Endothelial cell (in vitro differentiated cells): ENCODE data around the gene CAMKMT. TPM values are rescaled to one million over a fixed set of nuclear protein-coding genes. Genes with fewer than 3 reads are reported as not detected.
A peak's percentile ranks its signal among the peaks of the same experiment; 100 is the strongest.

Experiments
- DNase-seq: peaks from one replicate; pipeline ENCODE4 v3.0.0; 2021; ENCODE audit warnings: low spot score
- H3K27ac Mint-ChIP-seq: one replicate; pipeline ENCODE4 v1.8.0; 2021; ENCODE audit warnings: mixed read lengths, inconsistent platforms; ENCODE audit not compliant: unreplicated experiment
- H3K27me3 Mint-ChIP-seq: one replicate; pipeline ENCODE4 v1.8.0; 2021; ENCODE audit warnings: mild to moderate bottlenecking, moderate library complexity, mixed read lengths, inconsistent platforms; ENCODE audit not compliant: unreplicated experiment
- H3K36me3 Mint-ChIP-seq: one replicate; pipeline ENCODE4 v1.8.0; 2021; ENCODE audit warnings: mild to moderate bottlenecking, low read depth, mixed read lengths, inconsistent platforms; ENCODE audit not compliant: unreplicated experiment
- H3K4me1 Mint-ChIP-seq: one replicate; pipeline ENCODE4 v1.8.0; 2021; ENCODE audit warnings: mild to moderate bottlenecking, mixed read lengths, inconsistent platforms; ENCODE audit not compliant: unreplicated experiment
- H3K4me3 Mint-ChIP-seq: one replicate; pipeline ENCODE4 v1.8.0; 2021; ENCODE audit warnings: mild to moderate bottlenecking, mixed read lengths, inconsistent platforms; ENCODE audit not compliant: unreplicated experiment
- H3K9me3 Mint-ChIP-seq: one replicate; pipeline ENCODE4 v1.8.0; 2021; ENCODE audit warnings: mixed read lengths, inconsistent platforms; ENCODE audit not compliant: unreplicated experiment
- total RNA-seq: library from RNA; stranded (reverse); fragmentation: NEBNext Ultra II Directional; extraction: Animal tissue kit (Norgen Biotek cat#: 25700); gene quantifications from one replicate; pipeline ENCODE4 v1.2.1, GENCODE V29; 2021; ENCODE audit not compliant: unreplicated experiment
- TF ChIP-seq, protein P1 (sequence below): fragments of 200-600 bp; sonication (generic); IDR thresholded peaks from one replicate; pipeline ENCODE4 v1.5.0; 2021; ENCODE audit warnings: antibody characterized with exemption; ENCODE audit not compliant: unreplicated experiment

The CAMKMT gene
- total RNA-seq, 1 donor from 2014 or later = 8.4 TPM

DNA sequence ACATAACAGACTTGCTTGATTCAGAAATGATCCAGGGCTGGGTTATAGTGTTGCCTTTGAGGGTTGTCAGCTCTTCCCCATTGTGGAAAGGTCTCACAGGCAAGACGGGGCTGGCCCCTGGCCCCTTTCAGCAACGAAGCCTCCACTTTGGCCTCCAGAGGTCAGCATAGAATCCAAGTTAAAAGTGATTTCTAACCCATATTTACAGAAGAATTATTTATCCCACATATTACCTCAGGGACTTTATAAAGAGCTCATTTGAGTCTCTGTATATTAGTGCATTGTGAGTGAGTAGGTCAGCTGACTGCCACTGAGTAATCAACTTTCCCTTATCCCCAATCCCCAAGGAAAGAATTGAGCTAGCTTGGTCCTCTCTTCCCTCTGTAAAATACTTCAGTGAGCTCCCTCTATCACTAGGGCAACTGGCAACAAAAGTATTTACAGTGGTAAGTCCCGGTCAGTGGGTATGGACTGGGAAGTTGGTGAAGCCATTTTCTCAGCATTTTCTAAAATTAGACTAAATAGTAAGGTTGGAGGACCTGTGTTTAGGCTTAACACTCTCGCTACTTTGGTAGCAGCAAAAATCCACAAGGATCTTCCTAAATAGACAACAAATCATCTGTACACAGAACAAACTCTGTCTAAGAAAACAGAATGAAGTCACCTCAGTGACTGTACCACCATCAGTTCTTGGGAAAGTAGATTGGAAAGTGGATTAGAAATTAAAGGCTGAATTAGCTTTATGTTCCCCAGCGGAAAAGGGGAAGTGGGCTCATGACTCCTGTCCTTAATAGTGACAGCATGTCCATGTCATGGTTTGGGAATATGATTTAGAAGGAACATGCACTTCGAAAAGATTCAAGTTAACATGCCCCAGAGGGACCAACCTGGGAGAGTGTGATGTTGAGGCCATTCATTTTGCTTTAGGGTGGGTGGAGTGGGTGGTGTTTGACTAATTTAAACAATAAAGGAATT, 408.8 kb downstream of the CAMKMT start:
- Mint-ChIP-seq H3K27me3 (peaks cover 4% of the 10 kb centered on the region), H3K4me1 (peaks cover 4% of the 10 kb centered on the region)

DNA sequence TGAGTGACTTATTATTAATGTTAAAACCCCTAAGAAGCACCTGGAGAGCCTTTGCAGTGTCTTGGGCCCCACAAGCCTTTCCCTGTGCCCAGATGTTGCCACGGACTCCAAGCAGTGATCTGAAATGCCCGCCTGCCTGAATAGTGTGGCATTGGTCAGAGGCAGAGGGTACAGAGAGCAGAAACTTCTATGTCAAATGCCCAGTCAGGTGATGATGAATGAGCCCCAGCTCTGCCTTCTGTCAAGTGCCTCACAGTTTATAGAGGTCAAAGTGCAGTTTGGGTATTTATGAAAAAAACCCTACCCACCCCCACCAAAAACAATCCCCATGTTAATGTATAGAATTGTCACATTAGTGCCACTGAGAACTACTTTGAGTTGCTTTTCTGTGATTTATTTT, 409.8 kb downstream of the CAMKMT start:
- peaks cover 4% of the 10 kb centered on the region for H3K27me3 Mint-ChIP-seq
- TF ChIP-seq, protein P1, sequence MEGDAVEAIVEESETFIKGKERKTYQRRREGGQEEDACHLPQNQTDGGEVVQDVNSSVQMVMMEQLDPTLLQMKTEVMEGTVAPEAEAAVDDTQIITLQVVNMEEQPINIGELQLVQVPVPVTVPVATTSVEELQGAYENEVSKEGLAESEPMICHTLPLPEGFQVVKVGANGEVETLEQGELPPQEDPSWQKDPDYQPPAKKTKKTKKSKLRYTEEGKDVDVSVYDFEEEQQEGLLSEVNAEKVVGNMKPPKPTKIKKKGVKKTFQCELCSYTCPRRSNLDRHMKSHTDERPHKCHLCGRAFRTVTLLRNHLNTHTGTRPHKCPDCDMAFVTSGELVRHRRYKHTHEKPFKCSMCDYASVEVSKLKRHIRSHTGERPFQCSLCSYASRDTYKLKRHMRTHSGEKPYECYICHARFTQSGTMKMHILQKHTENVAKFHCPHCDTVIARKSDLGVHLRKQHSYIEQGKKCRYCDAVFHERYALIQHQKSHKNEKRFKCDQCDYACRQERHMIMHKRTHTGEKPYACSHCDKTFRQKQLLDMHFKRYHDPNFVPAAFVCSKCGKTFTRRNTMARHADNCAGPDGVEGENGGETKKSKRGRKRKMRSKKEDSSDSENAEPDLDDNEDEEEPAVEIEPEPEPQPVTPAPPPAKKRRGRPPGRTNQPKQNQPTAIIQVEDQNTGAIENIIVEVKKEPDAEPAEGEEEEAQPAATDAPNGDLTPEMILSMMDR = no peak
- no peaks in the 10 kb centered on the region for H3K36me3 Mint-ChIP-seq
- no peaks in the 10 kb centered on the region for H3K9me3 Mint-ChIP-seq
- peaks cover 4% of the 10 kb centered on the region for H3K4me1 Mint-ChIP-seq
- DNase-seq = no peak
- H3K4me3 Mint-ChIP-seq = no peak overlapping the region
- no peak overlapping the region for H3K27ac Mint-ChIP-seq

More for the DNA sequence above, 408.8 kb downstream of the CAMKMT start:
- no peak overlapping the region for H3K4me3 Mint-ChIP-seq
- H3K36me3 Mint-ChIP-seq = no peaks in the 10 kb centered on the region
- DNase-seq = peak; percentile 24
- TF ChIP-seq, protein P1 = no peak
- H3K9me3 Mint-ChIP-seq = no peaks in the 10 kb centered on the region
- no peak overlapping the region for H3K27ac Mint-ChIP-seq

DNA sequence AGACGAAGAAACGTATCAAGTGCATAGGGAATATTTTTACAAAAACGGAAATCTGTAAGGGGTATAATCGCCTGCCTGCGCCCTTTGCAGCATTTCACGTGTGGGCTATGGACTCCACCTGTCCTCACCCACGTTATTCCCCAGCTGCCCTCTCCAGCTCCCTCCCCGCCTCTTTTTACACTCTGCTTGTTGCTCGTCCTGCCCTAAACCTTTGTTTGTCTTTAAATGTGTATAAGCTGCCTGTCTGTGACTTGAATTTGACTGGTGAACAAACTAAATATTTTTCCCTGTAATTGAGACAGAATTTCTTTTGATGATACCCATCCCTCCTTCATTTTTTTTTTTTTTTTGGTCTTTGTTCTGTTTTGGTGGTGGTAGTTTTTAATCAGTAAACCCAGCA, 410.4 kb downstream of the CAMKMT start:
- no peaks in the 10 kb centered on the region for H3K36me3 Mint-ChIP-seq

DNA sequence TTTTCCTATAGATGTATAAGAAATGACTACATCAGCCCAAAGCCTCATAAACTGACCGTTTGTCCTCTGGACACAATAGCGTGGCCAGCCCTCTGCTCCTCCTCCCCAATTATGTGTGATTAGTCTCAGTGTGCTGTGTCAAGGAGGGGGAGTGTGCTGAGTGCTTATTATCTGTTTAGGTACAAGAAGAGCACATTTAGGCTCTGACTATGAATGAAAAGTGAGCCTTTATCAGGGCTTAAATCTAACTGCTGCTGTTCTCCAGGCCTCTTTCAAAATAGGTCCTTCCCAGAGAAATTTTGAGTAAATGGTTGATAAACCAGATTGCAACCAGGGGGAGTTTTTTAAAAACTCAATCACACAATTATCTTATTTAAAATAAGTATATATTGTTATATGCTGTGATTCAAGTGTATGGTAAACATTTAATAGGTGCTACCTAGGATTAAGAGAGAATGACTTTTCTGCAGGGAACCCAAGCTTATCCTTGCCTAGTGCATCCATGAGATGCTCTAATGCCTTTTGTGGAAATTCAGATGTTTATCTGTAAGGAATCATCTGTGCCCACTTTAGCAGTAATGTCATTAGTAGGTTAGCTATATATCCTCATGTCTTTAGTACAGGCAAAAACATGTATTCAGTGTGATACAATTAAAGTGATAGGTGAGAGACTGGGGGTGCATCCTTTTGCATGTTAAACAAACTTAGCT, 411.1 kb downstream of the CAMKMT start:
- Mint-ChIP-seq H3K27me3 (peaks cover 4% of the 10 kb centered on the region), H3K4me3 (no peak overlapping the region), H3K9me3 (no peaks in the 10 kb centered on the region), H3K4me1 (peaks cover 10% of the 10 kb centered on the region), H3K27ac (no peak overlapping the region), H3K36me3 (no peaks in the 10 kb centered on the region)
- TF ChIP-seq, protein P1 = no peak
- DNase-seq = no peak

More for the DNA sequence above, 410.4 kb downstream of the CAMKMT start:
- DNase-seq = no peak
- TF ChIP-seq, protein P1 = no peak
- Mint-ChIP-seq H3K4me1 (peaks cover 4% of the 10 kb centered on the region), H3K4me3 (no peak overlapping the region), H3K9me3 (no peaks in the 10 kb centered on the region), H3K27ac (no peak overlapping the region), H3K27me3 (peaks cover 4% of the 10 kb centered on the region)
